CD4-positive, alpha-beta T cell treated with Interleukin-2 at 100 ng/mL for 4 hours (primary cell): ENCODE measurements around the gene COX8A.

ENCODE experiments used
- DNase-seq: peaks from one replicate; pipeline ENCODE4 v3.0.0-alpha.2; 2020; ENCODE audit warnings: low spot score

COX8A gene

GRCh38 chr11:64003807-64004589, 29.6 kb downstream of the COX8A start:
- no peak for DNase-seq

- no peak for DNase-seq
These were observed 30.2 kb downstream of the COX8A start for GRCh38 chr11:64004590-64004984.

GRCh38 chr11:64005691-64006090, 31.3 kb downstream of the COX8A start:
- no peak for DNase-seq

GRCh38 chr11:64006398-64006797, 32.0 kb downstream of the COX8A start:
- no peak for DNase-seq

GRCh38 chr11:64007160-64007628, 32.8 kb downstream of the COX8A start:
- no peak for DNase-seq

- no peak for DNase-seq
These were observed 33.3 kb downstream of the COX8A start for GRCh38 chr11:64007629-64008282.

GRCh38 chr11:64008283-64008913, 34.0 kb downstream of the COX8A start:
- DNase-seq: no peak

GRCh38 chr11:64008914-64009633, 34.7 kb downstream of the COX8A start:
- no peak for DNase-seq

- DNase-seq: no peak
These were observed 35.3 kb downstream of the COX8A start for GRCh38 chr11:64009710-64010109.

- no peak for DNase-seq
These were observed 36.4 kb downstream of the COX8A start for GRCh38 chr11:64010783-64011182.

- no peak for DNase-seq
These were observed 37.0 kb downstream of the COX8A start for GRCh38 chr11:64011371-64011770.

- DNase-seq: no peak
These were observed 38.9 kb downstream of the COX8A start for GRCh38 chr11:64013141-64013896.

- no peak for DNase-seq
These were observed 39.9 kb downstream of the COX8A start for GRCh38 chr11:64014356-64014755.

GRCh38 chr11:64015510-64015909, 41.1 kb downstream of the COX8A start:
- DNase-seq: no peak

GRCh38 chr11:64015935-64016845, 41.8 kb downstream of the COX8A start:
- no peak for DNase-seq

GRCh38 chr11:64017945-64018224, 43.5 kb downstream of the COX8A start:
- DNase-seq: no peak

- no peak for DNase-seq
These were observed 43.9 kb downstream of the COX8A start for GRCh38 chr11:64018310-64018709.

- DNase-seq: no peak
These were observed 45.0 kb downstream of the COX8A start for GRCh38 chr11:64019106-64020037.

- no peak for DNase-seq
These were observed 46.7 kb downstream of the COX8A start for GRCh38 chr11:64020976-64021756.
